Neural progenitor cell (in vitro differentiated cells): ENCODE results near the gene QSOX1. TPM values are rescaled to one million over a fixed set of nuclear protein-coding genes. Genes with fewer than 3 reads are reported as not detected.
A peak's percentile ranks its signal among the peaks of the same experiment; 100 is the strongest.

ENCODE experiments used
- DNase-seq: peaks from one replicate; pipeline ENCODE4 v3.0.0-alpha.2; 2016; ENCODE audit warnings: low spot score
- H2AFZ ChIP-seq: fragments of 200-600 bp; sonication (generic); replicated peaks from 2 replicates; pipeline ENCODE4 v1.6.1; 2016; ENCODE audit warnings: antibody characterized with exemption
- H3F3A ChIP-seq: fragments of 200-600 bp; sonication (generic); 2 replicates; pipeline ENCODE4 v1.6.1; 2016; ENCODE audit warnings: antibody characterized with exemption, low read depth
- H3K27ac ChIP-seq: fragments of 200-600 bp; sonication (generic); 2 replicates; pipeline ENCODE4 v1.5.1; 2016; ENCODE audit warnings: mild to moderate bottlenecking
- H3K27me3 ChIP-seq: fragments of 200-600 bp; sonication (generic); 2 replicates; pipeline ENCODE4 v1.6.1; 2016; ENCODE audit warnings: mild to moderate bottlenecking, moderate library complexity
- H3K36me3 ChIP-seq: fragments of 200-600 bp; sonication (generic); 2 replicates; pipeline ENCODE4 v1.5.1; 2016
- H3K4me1 ChIP-seq: fragments of 200-600 bp; sonication (generic); 2 replicates; pipeline ENCODE4 v1.6.1; 2016; ENCODE audit warnings: mixed run types
- H3K4me2 ChIP-seq: fragments of 200-600 bp; sonication (generic); 2 replicates; pipeline ENCODE4 v1.6.1; 2016
- H3K4me3 ChIP-seq: fragments of 200-600 bp; sonication (generic); 2 replicates; pipeline ENCODE4 v1.5.1; 2016
- H3K79me2 ChIP-seq: fragments of 200-600 bp; sonication (generic); 2 replicates; pipeline ENCODE4 v1.6.1; 2016; ENCODE audit warnings: low read depth
- H3K9ac ChIP-seq: fragments of 200-600 bp; sonication (generic); 2 replicates; pipeline ENCODE4 v1.6.1; 2016
- H3K9me3 ChIP-seq: fragments of 200-600 bp; sonication (generic); 2 replicates; pipeline ENCODE4 v1.5.1; 2016; ENCODE audit warnings: low read depth
- H4K20me1 ChIP-seq: fragments of 200-600 bp; sonication (generic); 2 replicates; pipeline ENCODE4 v1.6.1; 2016; ENCODE audit warnings: low read depth
- H3K27ac Mint-ChIP-seq: 3 replicates; pipeline ENCODE4 v1.8.0; 2021; ENCODE audit warnings: mixed read lengths
- H3K27me3 Mint-ChIP-seq: 2 replicates; pipeline ENCODE4 v1.8.0; 2022; ENCODE audit warnings: low read depth, mild to moderate bottlenecking, inconsistent platforms, moderate library complexity, mixed read lengths; ENCODE audit not compliant: insufficient read depth
- H3K36me3 Mint-ChIP-seq: 3 replicates; pipeline ENCODE4 v1.8.0; 2021; ENCODE audit warnings: mixed read lengths
- H3K4me1 Mint-ChIP-seq: 3 replicates; pipeline ENCODE4 v1.8.0; 2021; ENCODE audit warnings: mixed read lengths
- H3K4me3 Mint-ChIP-seq: 3 replicates; pipeline ENCODE4 v1.8.0; 2021; ENCODE audit warnings: mild to moderate bottlenecking, moderate library complexity, mixed read lengths
- H3K9me3 Mint-ChIP-seq: 3 replicates; pipeline ENCODE4 v1.8.0; 2020; ENCODE audit warnings: mixed read lengths
- CTCF ChIP-seq: fragments of 200-600 bp; sonication (generic); IDR thresholded peaks from 2 replicates; pipeline ENCODE4 v1.5.1; 2017; ENCODE audit warnings: antibody characterized with exemption, mild to moderate bottlenecking
- EZH2 ChIP-seq: fragments of 200-600 bp; sonication (generic); IDR thresholded peaks from 2 replicates; pipeline ENCODE4 v1.6.1; 2017; ENCODE audit warnings: antibody characterized with exemption, mild to moderate bottlenecking, moderate library complexity
- EZH2phosphoT487 ChIP-seq: fragments of 200-600 bp; sonication (generic); IDR thresholded peaks from 2 replicates; pipeline ENCODE4 v1.6.1; 2017; ENCODE audit warnings: antibody characterized with exemption
- total RNA-seq: library from RNA; depleted of rRNA; stranded (reverse); fragments of >200 nt; gene quantifications from 2 replicates; pipeline ENCODE4 v1.2.3, GENCODE V29; 2015; ENCODE audit warnings: low replicate concordance

QSOX1 gene
- total RNA-seq, 1 donor from 2014 or later, result 13.6 TPM

GRCh38 chr1:180234369-180235076 lies 79.9 kb downstream of the QSOX1 start:
- Histone ChIP-seq H3F3A (peaks cover 82% of the 10 kb centered on the region), H3K4me3 (peak overlapping the region; percentile 29), H3K79me2 (no peaks in the 10 kb centered on the region), H3K4me1 (peaks cover 71% of the 10 kb centered on the region), H3K9me3 (no peaks in the 10 kb centered on the region), H3K27me3 (peaks cover 100% of the 10 kb centered on the region), H3K36me3 (no peaks in the 10 kb centered on the region), H3K4me2 (peak overlapping the region; percentile 70), H2AFZ (no peak overlapping the region), H3K27ac (no peak overlapping the region), H3K9ac (no peak overlapping the region), H4K20me1 (peaks cover 92% of the 10 kb centered on the region)
- DNase-seq, result peak; percentile 87
- TF ChIP-seq EZH2 (no peak), CTCF (peak; percentile 26)
- Mint-ChIP-seq H3K4me1 (peaks cover 24% of the 10 kb centered on the region), H3K9me3 (no peaks in the 10 kb centered on the region), H3K27ac (no peak overlapping the region), H3K36me3 (no peaks in the 10 kb centered on the region), H3K4me3 (peak overlapping the region; percentile 75), H3K27me3 (peaks cover 93% of the 10 kb centered on the region)

- Histone ChIP-seq H3K4me1 (peaks cover 77% of the 10 kb centered on the region), H3F3A (peaks cover 85% of the 10 kb centered on the region), H4K20me1 (peaks cover 98% of the 10 kb centered on the region), H3K27me3 (peaks cover 100% of the 10 kb centered on the region), H3K79me2 (no peaks in the 10 kb centered on the region), H3K27ac (no peak overlapping the region), H3K9ac (no peak overlapping the region), H3K36me3 (no peaks in the 10 kb centered on the region), H3K4me3 (peak overlapping the region; percentile 29), H2AFZ (no peak overlapping the region), H3K4me2 (peak overlapping the region; percentile 70), H3K9me3 (no peaks in the 10 kb centered on the region)
- no peak overlapping the region for H3K4me3 Mint-ChIP-seq
- H3K27ac Mint-ChIP-seq, result no peak overlapping the region
- no peaks in the 10 kb centered on the region for H3K36me3 Mint-ChIP-seq
- H3K9me3 Mint-ChIP-seq, result no peaks in the 10 kb centered on the region
- peak; percentile 98 for TF ChIP-seq EZH2
- TF ChIP-seq EZH2phosphoT487, result peak; percentile 96
- no peak for TF ChIP-seq CTCF
- H3K27me3 Mint-ChIP-seq, result peaks cover 98% of the 10 kb centered on the region
- peak; percentile 70 for DNase-seq
- H3K4me1 Mint-ChIP-seq, result peaks cover 24% of the 10 kb centered on the region
Measured at GRCh38 chr1:180235077-180235501, 80.4 kb downstream of the QSOX1 start.

- Histone ChIP-seq H4K20me1 (peaks cover 96% of the 10 kb centered on the region), H3K27ac (no peak overlapping the region), H3K9ac (no peak overlapping the region), H3K4me1 (peaks cover 74% of the 10 kb centered on the region), H3K9me3 (no peaks in the 10 kb centered on the region), H3F3A (peaks cover 83% of the 10 kb centered on the region), H2AFZ (no peak overlapping the region), H3K4me3 (peak overlapping the region; percentile 29), H3K27me3 (peaks cover 100% of the 10 kb centered on the region), H3K4me2 (peak overlapping the region; percentile 70), H3K36me3 (no peaks in the 10 kb centered on the region), H3K79me2 (no peaks in the 10 kb centered on the region)
- DNase-seq, result peak; percentile 67
- peaks cover 24% of the 10 kb centered on the region for H3K4me1 Mint-ChIP-seq
- no peak overlapping the region for H3K27ac Mint-ChIP-seq
- H3K4me3 Mint-ChIP-seq, result peak overlapping the region; percentile 29
- TF ChIP-seq CTCF (no peak), EZH2phosphoT487 (peak; percentile 97), EZH2 (peak; percentile 97)
- no peaks in the 10 kb centered on the region for H3K9me3 Mint-ChIP-seq
- H3K27me3 Mint-ChIP-seq, result peaks cover 99% of the 10 kb centered on the region
- no peaks in the 10 kb centered on the region for H3K36me3 Mint-ChIP-seq
Measured at GRCh38 chr1:180235502-180236239, 81.0 kb downstream of the QSOX1 start.
